IPS-18c (cell line): ENCODE measurements around the gene CRKL.
"Not testable (repeated sequence)": the region's sequence is repeated elsewhere in the genome, so short reads cannot be mapped to it uniquely, and the experiment has no call there.

ENCODE experiments used
- H3K4me3 ChIP-seq: 2 replicates; pipeline ENCODE4 v1.7.0; 2013; ENCODE audit warnings: low read depth, mild to moderate bottlenecking, low read length, moderate library complexity; ENCODE audit not compliant: insufficient read depth
- H3K9me3 ChIP-seq: one replicate; pipeline ENCODE4 v1.6.1; 2013; ENCODE audit warnings: mild to moderate bottlenecking, low read length, moderate library complexity; ENCODE audit not compliant: control insufficient read depth, insufficient read depth

Gene CRKL

GRCh38 chr22:20942203-20942902, 25.1 kb downstream of the CRKL start:
- H3K9me3 ChIP-seq, H3K4me3 ChIP-seq: not testable (repeated sequence)

- H3K9me3 ChIP-seq, result peaks cover 2% of the 10 kb centered on the region
- H3K4me3 ChIP-seq, result no peak overlapping the region
Measured at GRCh38 chr22:20943104-20943933, 26.1 kb downstream of the CRKL start.

- Histone ChIP-seq H3K9me3 (peaks cover 2% of the 10 kb centered on the region), H3K4me3 (no peak overlapping the region)
Measured at GRCh38 chr22:20944042-20944441, 26.8 kb downstream of the CRKL start.

GRCh38 chr22:20945578-20945934, 28.3 kb downstream of the CRKL start:
- Histone ChIP-seq H3K4me3 (no peak overlapping the region), H3K9me3 (peaks cover 2% of the 10 kb centered on the region)

- Histone ChIP-seq H3K4me3 (no peak overlapping the region), H3K9me3 (no peaks in the 10 kb centered on the region)
Measured at GRCh38 chr22:20946080-20946986, 29.1 kb downstream of the CRKL start.

GRCh38 chr22:20946991-20947390, 29.8 kb downstream of the CRKL start:
- Histone ChIP-seq H3K4me3 (no peak overlapping the region), H3K9me3 (no peaks in the 10 kb centered on the region)

GRCh38 chr22:20948450-20948849, 31.2 kb downstream of the CRKL start:
- no peaks in the 10 kb centered on the region for H3K9me3 ChIP-seq
- no peak overlapping the region for H3K4me3 ChIP-seq

- Histone ChIP-seq H3K9me3 (no peaks in the 10 kb centered on the region), H3K4me3 (no peak overlapping the region)
Measured at GRCh38 chr22:20948989-20949388, 31.8 kb downstream of the CRKL start.

GRCh38 chr22:20949698-20950183, 32.5 kb downstream of the CRKL start:
- Histone ChIP-seq H3K4me3 (no peak overlapping the region), H3K9me3 (no peaks in the 10 kb centered on the region)

- Histone ChIP-seq H3K4me3 (no peak overlapping the region), H3K9me3 (no peaks in the 10 kb centered on the region)
Measured at GRCh38 chr22:20951151-20951931, 34.1 kb downstream of the CRKL start.

GRCh38 chr22:20951932-20952380, 34.7 kb downstream of the CRKL start:
- no peak overlapping the region for H3K4me3 ChIP-seq
- H3K9me3 ChIP-seq, result no peaks in the 10 kb centered on the region

- no peak overlapping the region for H3K4me3 ChIP-seq
- no peaks in the 10 kb centered on the region for H3K9me3 ChIP-seq
Measured at GRCh38 chr22:20952544-20953341, 35.5 kb downstream of the CRKL start.

- Histone ChIP-seq H3K4me3 (no peak overlapping the region), H3K9me3 (no peaks in the 10 kb centered on the region)
Measured at GRCh38 chr22:20953342-20953608, 36.1 kb downstream of the CRKL start.

GRCh38 chr22:20953668-20954500, 36.7 kb downstream of the CRKL start:
- Histone ChIP-seq H3K4me3 (no peak overlapping the region), H3K9me3 (no peaks in the 10 kb centered on the region)

GRCh38 chr22:20955548-20955947, 38.3 kb downstream of the CRKL start:
- H3K9me3 ChIP-seq, result no peaks in the 10 kb centered on the region
- H3K4me3 ChIP-seq, result no peak overlapping the region
